Kidney (tissue), 14 donors: Measurements from ENCODE around the gene TFF1. TPM values are rescaled to one million over a fixed set of nuclear protein-coding genes. Genes with fewer than 3 reads are reported as not detected.

Source experiments
- DNase-seq, 5 donors: peaks; one replicate each; pipeline ENCODE4 v3.0.0-alpha.2; 2013 to 2020
- FAIRE-seq: peaks from 2 replicates; lab custom pipeline; 2012; peaks lifted over from hg19 to GRCh38; lab: Jason Lieb, UNC
- H3K27ac ChIP-seq, 2 donors: one replicate each; pipeline ENCODE4 v1.7.0; 2013; ENCODE audit warnings: low read depth in 2 of 2, low read length in 2 of 2, inconsistent platforms in 1 of 2
- H3K27me3 ChIP-seq: one replicate; pipeline ENCODE4 v1.7.1; 2013; ENCODE audit warnings: low read length, inconsistent platforms; ENCODE audit not compliant: control insufficient read depth, insufficient read depth
- H3K36me3 ChIP-seq, 3 donors: one replicate each; pipeline versions ENCODE4 v1.7.0 to v1.7.1; 2013; ENCODE audit warnings: low read length in 3 of 3, control low read depth in 1 of 3, inconsistent platforms in 1 of 3; ENCODE audit not compliant: insufficient read depth in 3 of 3, control insufficient read depth in 2 of 3
- H3K4me1 ChIP-seq, 3 donors: one replicate each; pipeline versions ENCODE4 v1.7.0 to v1.7.1; 2013; ENCODE audit warnings: low read length in 3 of 3, inconsistent platforms in 1 of 3, low read depth in 1 of 3; ENCODE audit not compliant: control insufficient read depth in 2 of 3, insufficient read depth in 2 of 3
- H3K4me3 ChIP-seq, 3 donors: one replicate each; pipeline versions ENCODE4 v1.7.0 to v1.8.1; 2013; ENCODE audit warnings: low read length in 3 of 3, control low read depth in 1 of 3, inconsistent platforms in 1 of 3
- H3K9ac ChIP-seq, 3 donors: one replicate each; pipeline versions ENCODE4 v1.7.0 to v1.7.1; 2013; ENCODE audit warnings: low read length in 3 of 3, control low read depth in 1 of 3, inconsistent platforms in 1 of 3
- H3K9me3 ChIP-seq, 3 donors: one replicate each; pipeline versions ENCODE4 v1.7.0 to v1.7.1; 2013; ENCODE audit warnings: low read length in 3 of 3, control low read depth in 1 of 3, inconsistent platforms in 1 of 3; ENCODE audit not compliant: control insufficient read depth in 2 of 3, insufficient read depth in 1 of 3
- intact Hi-C: fragments of 100-400 bp; cut with DNase I; formaldehyde crosslinking; loops from one replicate; pipeline ENCODE4 v1.11.1; 2022
- polyA plus RNA-seq: library from polyadenylated mRNA; stranded (reverse); fragments of 350-450 nt; fragmentation: Illumina TruSeq; extraction: RNeasy Lipid Tissue Mini Kit (QIAGEN cat#74804); gene quantifications from one replicate; pipeline ENCODE4 v1.2.3, GENCODE V29; 2014; ENCODE audit warnings: low read depth, low replicate concordance; ENCODE audit not compliant: insufficient read depth
- total RNA-seq: library from RNA; stranded (reverse); fragmentation: NEBNext Ultra II Directional; extraction: Animal tissue kit (Norgen Biotek cat#: 25700); gene quantifications from one replicate; pipeline ENCODE4 v1.2.1, GENCODE V29; 2021
- TF ChIP-seq, protein P1 (sequence below): IDR thresholded peaks from 3 replicates; pipeline ENCODE4 v1.5.1; 2012; ENCODE audit warnings: mild to moderate bottlenecking, moderate library complexity, borderline replicate concordance; ENCODE audit not compliant: insufficient read depth; ENCODE audit errors: extremely low read depth
- donor health status: control.
- donor health status: control.
- donor health status: control.
- donor health status: control.
- donor health status: control.
- donor health status: DM: yes; HTN: yes; CAD: no.
- donor health status: Normal renal cell carcinoma (clear cell type).

Gene TFF1
- total and polyA plus RNA-seq, 2 donors from 2014 or later: not detected

DNA sequence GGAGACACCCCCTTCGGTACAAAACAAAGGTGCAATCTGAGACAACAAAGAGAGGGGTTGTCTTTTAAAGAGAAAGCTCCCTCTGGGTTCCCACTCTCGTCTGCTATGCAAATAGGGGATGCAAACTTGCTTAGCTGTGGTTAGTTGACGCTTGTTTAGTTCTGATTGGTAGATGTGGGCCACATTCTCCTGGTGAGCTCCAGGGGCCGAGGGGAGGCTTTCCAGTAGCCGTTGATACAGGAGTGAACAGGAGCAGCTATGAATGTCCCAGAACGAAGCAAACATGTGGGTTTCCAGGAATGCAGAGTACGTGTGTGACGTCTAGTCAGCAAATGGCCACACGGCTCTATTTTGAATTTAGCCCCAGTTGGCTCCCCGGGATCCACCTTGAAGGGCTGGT, 30.3 kb downstream of the TFF1 start:
- intact Hi-C loops: loop anchor here (10.0 kb wide), 1 partner anchor 109 kb away; no protein-coding TSS in a partner anchor

DNA sequence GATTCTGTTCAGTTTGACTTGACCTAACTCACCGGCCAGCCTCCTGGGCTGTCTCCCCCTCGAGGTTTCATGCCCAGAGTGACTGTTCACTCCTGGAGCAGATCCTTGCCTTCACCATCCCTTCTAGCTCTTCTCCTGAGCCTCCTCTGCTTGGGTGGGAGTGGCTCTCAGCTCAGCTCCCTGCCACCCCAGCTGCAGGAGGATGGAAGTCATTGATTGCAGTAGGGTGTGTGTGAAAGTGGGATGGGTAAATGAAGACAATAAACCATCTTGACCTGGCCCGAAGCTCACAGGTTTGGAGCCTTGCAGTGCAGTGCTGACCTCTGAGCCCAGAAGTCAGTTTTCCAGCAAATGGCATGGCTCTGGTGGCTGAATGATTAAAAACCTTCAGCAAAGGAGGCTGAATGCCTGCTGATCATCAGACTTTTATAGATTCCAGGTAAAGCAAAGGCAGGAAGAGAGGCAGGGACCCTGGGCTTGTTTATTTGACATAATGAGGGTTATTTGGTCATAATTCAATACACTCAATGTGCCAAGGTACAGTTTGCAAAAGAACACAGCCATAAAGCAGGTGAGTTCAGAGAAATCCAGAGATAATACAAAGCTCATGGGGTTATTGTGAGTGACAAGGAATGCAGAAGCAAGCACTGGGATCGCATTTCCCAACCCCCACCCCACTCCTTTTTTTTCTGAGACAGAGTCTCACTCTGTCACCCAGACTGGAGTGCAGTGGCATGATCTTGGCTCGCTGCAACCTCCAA, 33.6 kb downstream of the TFF1 start:
- intact Hi-C loops: loop anchor here (10.0 kb wide), 1 partner anchor 112 kb away; no protein-coding TSS in a partner anchor
- TF ChIP-seq, protein P1, sequence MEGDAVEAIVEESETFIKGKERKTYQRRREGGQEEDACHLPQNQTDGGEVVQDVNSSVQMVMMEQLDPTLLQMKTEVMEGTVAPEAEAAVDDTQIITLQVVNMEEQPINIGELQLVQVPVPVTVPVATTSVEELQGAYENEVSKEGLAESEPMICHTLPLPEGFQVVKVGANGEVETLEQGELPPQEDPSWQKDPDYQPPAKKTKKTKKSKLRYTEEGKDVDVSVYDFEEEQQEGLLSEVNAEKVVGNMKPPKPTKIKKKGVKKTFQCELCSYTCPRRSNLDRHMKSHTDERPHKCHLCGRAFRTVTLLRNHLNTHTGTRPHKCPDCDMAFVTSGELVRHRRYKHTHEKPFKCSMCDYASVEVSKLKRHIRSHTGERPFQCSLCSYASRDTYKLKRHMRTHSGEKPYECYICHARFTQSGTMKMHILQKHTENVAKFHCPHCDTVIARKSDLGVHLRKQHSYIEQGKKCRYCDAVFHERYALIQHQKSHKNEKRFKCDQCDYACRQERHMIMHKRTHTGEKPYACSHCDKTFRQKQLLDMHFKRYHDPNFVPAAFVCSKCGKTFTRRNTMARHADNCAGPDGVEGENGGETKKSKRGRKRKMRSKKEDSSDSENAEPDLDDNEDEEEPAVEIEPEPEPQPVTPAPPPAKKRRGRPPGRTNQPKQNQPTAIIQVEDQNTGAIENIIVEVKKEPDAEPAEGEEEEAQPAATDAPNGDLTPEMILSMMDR: no peak
- DNase-seq: no peak
- H3K27ac ChIP-seq: no peak overlapping the region
- H3K9me3 ChIP-seq: peaks cover 0 to 8% (median 0%) of the 10 kb centered on the region in 3 donors
- peaks cover 0 to 1% (median 0%) of the 10 kb centered on the region in 3 donors for H3K4me1 ChIP-seq
- no peak for FAIRE-seq
- no peak overlapping the region for H3K9ac ChIP-seq
- H3K36me3 ChIP-seq: no peaks in the 10 kb centered on the region
- H3K27me3 ChIP-seq: no peaks in the 10 kb centered on the region
- no peak overlapping the region for H3K4me3 ChIP-seq

More for the DNA sequence above, 30.3 kb downstream of the TFF1 start:
- FAIRE-seq (no peak), DNase-seq (peak in 4 of 5 donors; percentile 50 to 66 (median 58))
- no peaks in the 10 kb centered on the region for H3K27me3 ChIP-seq
- peaks cover 0 to 9% (median 0%) of the 10 kb centered on the region in 3 donors for H3K4me1 ChIP-seq
- no peak overlapping the region for H3K9ac ChIP-seq
- no peak overlapping the region for H3K4me3 ChIP-seq
- H3K9me3 ChIP-seq: peaks cover 0 to 8% (median 0%) of the 10 kb centered on the region in 3 donors
- H3K27ac ChIP-seq: no peak overlapping the region
- no peaks in the 10 kb centered on the region for H3K36me3 ChIP-seq
- TF ChIP-seq, protein P1: no peak

DNA sequence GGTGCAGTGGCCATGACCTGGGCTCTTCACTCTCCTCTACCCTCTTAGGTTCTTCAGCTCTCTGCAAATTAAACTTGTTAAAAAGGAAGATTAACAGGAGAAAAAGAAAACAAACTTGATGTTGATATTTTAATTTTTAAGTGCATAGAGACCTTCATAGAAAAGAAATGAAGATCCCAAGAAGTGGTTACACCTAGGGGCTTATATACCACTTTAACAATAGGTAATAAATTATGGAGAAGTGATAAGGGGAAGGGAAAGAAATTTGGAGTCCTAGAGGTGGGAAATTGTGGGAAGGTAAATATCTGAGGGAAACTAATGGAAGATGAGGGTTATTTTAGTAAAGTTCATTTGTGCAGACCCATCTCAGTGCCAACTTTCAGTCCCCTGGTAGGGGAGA, 34.7 kb downstream of the TFF1 start:
- DNase-seq: no peak
- no peak for FAIRE-seq
- Histone ChIP-seq H3K27ac (no peak overlapping the region), H3K36me3 (no peaks in the 10 kb centered on the region), H3K9me3 (peaks cover 0 to 8% (median 0%) of the 10 kb centered on the region in 3 donors), H3K27me3 (no peaks in the 10 kb centered on the region), H3K9ac (no peak overlapping the region), H3K4me1 (no peaks in the 10 kb centered on the region), H3K4me3 (no peak overlapping the region)
- TF ChIP-seq, protein P1: no peak
- intact Hi-C loops: loop anchor here (10.0 kb wide), 1 partner anchor 113 kb away; no protein-coding TSS in a partner anchor
